ENCODE results near the gene EXD3.

DNA sequence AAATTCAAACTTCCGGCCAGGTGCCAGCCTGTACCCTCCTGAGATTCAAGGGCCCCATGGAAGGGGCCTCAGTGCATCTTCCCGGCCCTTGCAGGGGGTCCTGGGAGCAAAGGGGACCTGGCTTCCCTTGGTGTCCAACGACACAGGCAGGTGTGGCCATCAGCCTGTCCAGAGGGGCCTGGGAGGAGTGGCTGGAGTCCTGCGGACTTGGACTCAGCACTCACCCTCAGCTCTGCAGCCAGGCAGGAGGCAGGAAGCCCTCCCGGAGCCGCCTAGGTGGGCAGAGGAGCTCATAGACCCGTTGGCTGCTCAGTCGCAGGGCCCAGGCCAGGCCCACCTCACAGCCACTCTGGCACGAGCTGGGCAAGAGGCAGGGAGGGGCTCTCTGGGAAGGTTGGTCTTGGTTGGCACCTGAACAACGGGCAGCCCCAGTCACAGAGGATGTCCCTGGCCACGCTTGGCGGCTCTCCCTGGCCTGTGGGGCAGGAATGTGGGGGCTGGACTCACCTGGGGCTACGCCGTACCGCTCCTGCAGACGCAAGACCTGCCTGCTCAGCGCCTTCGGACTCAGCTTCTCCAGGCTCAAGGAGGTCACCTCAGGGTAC is 67.1 kb downstream of the EXD3 start:
- TF ChIP-seq, protein P1, sequence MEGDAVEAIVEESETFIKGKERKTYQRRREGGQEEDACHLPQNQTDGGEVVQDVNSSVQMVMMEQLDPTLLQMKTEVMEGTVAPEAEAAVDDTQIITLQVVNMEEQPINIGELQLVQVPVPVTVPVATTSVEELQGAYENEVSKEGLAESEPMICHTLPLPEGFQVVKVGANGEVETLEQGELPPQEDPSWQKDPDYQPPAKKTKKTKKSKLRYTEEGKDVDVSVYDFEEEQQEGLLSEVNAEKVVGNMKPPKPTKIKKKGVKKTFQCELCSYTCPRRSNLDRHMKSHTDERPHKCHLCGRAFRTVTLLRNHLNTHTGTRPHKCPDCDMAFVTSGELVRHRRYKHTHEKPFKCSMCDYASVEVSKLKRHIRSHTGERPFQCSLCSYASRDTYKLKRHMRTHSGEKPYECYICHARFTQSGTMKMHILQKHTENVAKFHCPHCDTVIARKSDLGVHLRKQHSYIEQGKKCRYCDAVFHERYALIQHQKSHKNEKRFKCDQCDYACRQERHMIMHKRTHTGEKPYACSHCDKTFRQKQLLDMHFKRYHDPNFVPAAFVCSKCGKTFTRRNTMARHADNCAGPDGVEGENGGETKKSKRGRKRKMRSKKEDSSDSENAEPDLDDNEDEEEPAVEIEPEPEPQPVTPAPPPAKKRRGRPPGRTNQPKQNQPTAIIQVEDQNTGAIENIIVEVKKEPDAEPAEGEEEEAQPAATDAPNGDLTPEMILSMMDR (IDR thresholded peaks at IDR 0.05) = no peak
- TF ChIP-seq POLR2A (IDR thresholded peaks at IDR 0.05) = no peak
